K562 (cell line): Measurements from ENCODE around the gene HSF5. TPM values are rescaled to one million over a fixed set of nuclear protein-coding genes. Genes with fewer than 3 reads are reported as not detected.

Experiments used
- ARHGAP35 ChIP-seq: fragments of 450-650 bp; IDR thresholded peaks from 2 replicates; pipeline ENCODE4 v1.6.1; 2018; ENCODE audit not compliant: partially characterized antibody
- CCNT2 ChIP-seq: IDR thresholded peaks from 2 replicates; pipeline ENCODE4 v1.6.1; 2011; ENCODE audit warnings: borderline replicate concordance, low read depth, mild to moderate bottlenecking, moderate library complexity, mixed read lengths, low read length; ENCODE audit not compliant: insufficient read length; ENCODE audit errors: extremely low read depth
- EP300 ChIP-seq: IDR thresholded peaks from 2 replicates; pipeline ENCODE4 v1.6.1; 2012; ENCODE audit warnings: low read length, improper control_type of control experiment
- ESRRB ChIP-seq: fragments of 250-450 bp; sonication (Bioruptor Pico); IDR thresholded peaks from 2 replicates; pipeline ENCODE4 v1.5.0; 2020; ENCODE audit warnings: mild to moderate bottlenecking, moderate library complexity, borderline replicate concordance
- GTF2F1 ChIP-seq: IDR thresholded peaks from 2 replicates; pipeline ENCODE4 v1.6.1; 2011; ENCODE audit warnings: low read depth, low read length, improper control_type of control experiment
- HDAC2 ChIP-seq: fragments of 450-650 bp; IDR thresholded peaks from 2 replicates; pipeline ENCODE4 v1.6.1; 2016; ENCODE audit warnings: mild to moderate bottlenecking
- HNRNPL ChIP-seq: fragments of 200-400 bp; formaldehyde crosslinking; IDR thresholded peaks from 2 replicates; pipeline ENCODE4 v1.6.1; 2017; ENCODE audit warnings: low read depth, mild to moderate bottlenecking, low read length
- RNF2 ChIP-seq: sonication (generic); IDR thresholded peaks from 2 replicates; pipeline ENCODE4 v1.6.1; 2016
- SIRT6 ChIP-seq: IDR thresholded peaks from one replicate; pipeline ENCODE4 v1.6.1; 2012; ENCODE audit warnings: low read depth, mild to moderate bottlenecking, control low read depth, inconsistent platforms, low read length, moderate library complexity
- SMAD1 ChIP-seq: fragments of 150-350 bp; IDR thresholded peaks from 2 replicates; pipeline ENCODE4 v1.6.1; 2014; ENCODE audit warnings: low read length, low read depth; ENCODE audit not compliant: partially characterized antibody
- SPI1 ChIP-seq: IDR thresholded peaks from 2 replicates; pipeline ENCODE4 v1.6.1; 2011; ENCODE audit warnings: low read depth, low read length, control low read depth, borderline replicate concordance
- STAT5B ChIP-seq: fragments of 250-450 bp; sonication (Bioruptor Pico); IDR thresholded peaks from 2 replicates; pipeline ENCODE4 v1.8.0; 2021; ENCODE audit warnings: mild to moderate bottlenecking, inconsistent platforms
- TGIF2 ChIP-seq: sonication (generic); formaldehyde crosslinking; IDR thresholded peaks from 2 replicates; pipeline ENCODE4 v1.8.1; 2022; ENCODE audit warnings: mild to moderate bottlenecking, missing genetic modification reagents, moderate library complexity
- U2AF2 ChIP-seq: fragments of 200-400 bp; formaldehyde crosslinking; optimal IDR thresholded peaks from 2 replicates; pipeline ENCODE3; 2017; ENCODE audit warnings: low read depth, mild to moderate bottlenecking, low read length
- ZBTB40 ChIP-seq, 2 experiments: fragments of 450-650 bp in 1 of 2; sonication (generic) in 1 of 2; formaldehyde crosslinking in 1 of 2; IDR thresholded peaks; 2 replicates each; pipeline versions ENCODE4 v1.7.1 to v1.9.0; 2016 to 2022; ENCODE audit warnings: inconsistent platforms in 1 of 2, mild to moderate bottlenecking in 1 of 2, missing genetic modification reagents in 1 of 2
- ZBTB9 ChIP-seq: fragments of 450-650 bp; formaldehyde crosslinking; IDR thresholded peaks from 2 replicates; pipeline ENCODE4 v1.4.0; 2020; ENCODE audit warnings: mild to moderate bottlenecking, moderate library complexity
- ZNF197 ChIP-seq: fragments of 200-800 bp; sonication (Bioruptor generic); IDR thresholded peaks from 2 replicates; pipeline ENCODE4 v1.6.1; 2016; ENCODE audit warnings: low read depth, missing genetic modification characterization, missing compliant biosample characterization
- ZNF274 ChIP-seq: IDR thresholded peaks from 2 replicates; pipeline ENCODE4 v1.6.1; 2011; ENCODE audit warnings: low read depth, mild to moderate bottlenecking, low read length, moderate library complexity, borderline replicate concordance
- polyA plus RNA-seq, 8 experiments: library from polyadenylated mRNA; depleted of rRNA in 4 of 8; stranded (reverse) in 5 of 8; unstranded in 3 of 8; fragments of >200 nt; fragmentation: Nextera tagmentation in 2 of 8; fragmentation: Illumina TruSeq in 1 of 8; extraction: Ambion mirVana in 2 of 8; extraction: Trizol in 1 of 8; gene quantifications; 2 replicates each; pipeline versions ENCODE4 v1.2.1 to v1.2.3, GENCODE V29; 2011 to 2014; ENCODE audit warnings: inconsistent platforms in 1 of 8, missing spikeins in 1 of 8
- total RNA-seq, 7 experiments: library from RNA; depleted of rRNA in 6 of 7; stranded (reverse); fragments of >200 nt in 6 of 7; fragmentation: Illumina TruSeq in 2 of 7; extraction: Trizol in 2 of 7; gene quantifications; 2 replicates each; pipeline versions ENCODE4 v1.2.1 to v1.2.3, GENCODE V29; 2011 to 2021; ENCODE audit warnings: low replicate concordance in 1 of 7

HSF5 gene
- total and polyA plus RNA-seq, 9 of the 15 experiments (the other 6 are each of a cell fraction or from before 2014, with no cell fraction given) = 0.04 TPM; not detected in 8

- TF ChIP-seq ZBTB9 (CRISPR knock-in tag) (no peak), SPI1 (no peak), EP300 (peak; percentile 50; the same call in 1 of the 2 replicates), RNF2 (peak; percentile 41; the same call in 1 of the 2 replicates), SMAD1 (no peak), U2AF2 (no peak), ESRRB (CRISPR knock-in tag) (no peak), ZNF274 (no peak), STAT5B (CRISPR knock-in tag) (no peak), SIRT6 (no peak), GTF2F1 (no peak), ZNF197 (no peak), HNRNPL (no peak), HDAC2 (peak; percentile 80; the same call in 1 of the 2 replicates), CCNT2 (peak; percentile 50), ZBTB40 (IDR thresholded peaks at IDR 0.05) (0 out of 2 replicates have a peak, but pooled peaks have one; percentile 21), ZBTB40 (CRISPR knock-in tag; IDR thresholded peaks at IDR 0.05) (no peak), TGIF2 (CRISPR knock-in tag) (no peak), ARHGAP35 (no peak)
Measured at GRCh38 chr17:58417300-58418092, 70.7 kb downstream of the HSF5 start, which contains the start of gene RNF43 (continued).
